H1 (cell line): ENCODE results near the gene LRRC19. TPM values are rescaled to one million over a fixed set of nuclear protein-coding genes. Genes with fewer than 3 reads are reported as not detected.

ENCODE experiments used
- CTCF ChIA-PET: fragments of 300-600 bp; sonication (Branson Sonifier 250); formaldehyde crosslinking; loops from one replicate; lab custom pipeline; 2021; ENCODE audit not compliant: partially characterized antibody; lab: Charles Lee
- POLR2A ChIA-PET: fragments of 300-600 bp; sonication (Branson Sonifier 250); formaldehyde crosslinking; loops from one replicate; lab custom pipeline; 2021; ENCODE audit warnings: inconsistent platforms; ENCODE audit not compliant: partially characterized antibody; lab: Charles Lee
- DNase-seq, 2 experiments: peaks; one replicate each; pipeline versions ENCODE4 v3.0.0 to v3.0.0-alpha.2; 2010 to 2022; ENCODE audit warnings: low spot score in 2 of 2, low read depth in 1 of 2, mixed read lengths in 1 of 2
- FAIRE-seq: peaks from 2 replicates; lab custom pipeline; 2011; peaks lifted over from hg19 to GRCh38; lab: Jason Lieb, UNC
- H2AFZ ChIP-seq: 2 replicates; pipeline ENCODE4 v1.8.1; 2012; ENCODE audit warnings: low read length, inconsistent platforms
- H2AK5ac ChIP-seq: 2 replicates; pipeline ENCODE4 v1.6.1; 2013; ENCODE audit warnings: low read depth, low read length
- H2BK120ac ChIP-seq: replicated peaks from 2 replicates; pipeline ENCODE3; 2013; ENCODE audit warnings: low read depth, low read length, inconsistent platforms
- H2BK12ac ChIP-seq: 2 replicates; pipeline ENCODE4 v1.6.1; 2013; ENCODE audit warnings: low read depth, low read length
- H2BK15ac ChIP-seq: 2 replicates; pipeline ENCODE4 v1.6.1; 2013; ENCODE audit warnings: low read length
- H2BK20ac ChIP-seq: 2 replicates; pipeline ENCODE4 v1.6.1; 2013; ENCODE audit warnings: low read length
- H2BK5ac ChIP-seq: 2 replicates; pipeline ENCODE4 v1.6.1; 2013; ENCODE audit warnings: low read depth, low read length
- H3K14ac ChIP-seq: 2 replicates; pipeline ENCODE4 v1.6.1; 2013; ENCODE audit warnings: inconsistent platforms; ENCODE audit not compliant: insufficient read length
- H3K18ac ChIP-seq: 2 replicates; pipeline ENCODE4 v1.6.1; 2013; ENCODE audit warnings: low read length; ENCODE audit errors: extremely low read depth
- H3K23ac ChIP-seq: 2 replicates; pipeline ENCODE4 v1.6.1; 2013; ENCODE audit warnings: inconsistent platforms; ENCODE audit not compliant: insufficient read length
- H3K23me2 ChIP-seq: 2 replicates; pipeline ENCODE4 v1.6.1; 2013; ENCODE audit warnings: low read depth, low read length
- H3K27ac ChIP-seq: 2 replicates; pipeline ENCODE4 v1.6.1; 2011; ENCODE audit warnings: low read depth, low read length, inconsistent platforms
- H3K27me3 ChIP-seq, 4 experiments: replicated peaks in 1 of 4; 1 replicate in 1 of 4; 2 replicates in 3 of 4; pipeline versions ENCODE4 v1.6.1 to v1.8.1; 2011 to 2013; ENCODE audit warnings: low read length in 3 of 4, mild to moderate bottlenecking in 3 of 4, inconsistent platforms in 2 of 4, mixed read lengths in 2 of 4, moderate library complexity in 1 of 4; ENCODE audit not compliant: control insufficient read depth in 3 of 4, insufficient read depth in 3 of 4; ENCODE audit errors: extremely low read depth in 1 of 4
- H3K36me3 ChIP-seq, 4 experiments: 2 replicates each; pipeline versions ENCODE4 v1.6.1 to v1.8.1; 2011 to 2013; ENCODE audit warnings: mild to moderate bottlenecking in 4 of 4, low read length in 3 of 4, moderate library complexity in 2 of 4, control low read depth in 1 of 4, inconsistent platforms in 1 of 4; ENCODE audit not compliant: insufficient read depth in 4 of 4, control insufficient read depth in 2 of 4
- H3K4ac ChIP-seq: replicated peaks from 2 replicates; pipeline ENCODE3; 2013; ENCODE audit warnings: low read length, low read depth, mixed read lengths, inconsistent platforms; ENCODE audit not compliant: insufficient read length
- H3K4me1 ChIP-seq, 4 experiments: replicated peaks in 1 of 4; 1 replicate in 1 of 4; 2 replicates in 3 of 4; pipeline versions ENCODE4 v1.6.1 to v1.8.1; 2011 to 2013; ENCODE audit warnings: low read length in 3 of 4, inconsistent platforms in 2 of 4, mixed read lengths in 1 of 4; ENCODE audit not compliant: insufficient read depth in 4 of 4, control insufficient read depth in 3 of 4
- H3K4me2 ChIP-seq, 2 experiments: 2 replicates each; pipeline versions ENCODE4 v1.6.1 to v1.8.1; 2011 to 2013; ENCODE audit warnings: low read depth in 2 of 2, low read length in 2 of 2, control low read depth in 1 of 2, inconsistent platforms in 1 of 2, mild to moderate bottlenecking in 1 of 2; ENCODE audit not compliant: insufficient read depth in 1 of 2
- H3K4me3 ChIP-seq, 4 experiments: fragments of 200-600, 300-600 bp in 1 of 4; sonication (generic), shearing (Covaris generic), sonication (Bioruptor Twin) in 1 of 4; 2 replicates each; pipeline versions ENCODE4 v1.5.1 to v1.8.1; 2011 to 2016; ENCODE audit warnings: low read length in 4 of 4, low read depth in 3 of 4, control low read depth in 2 of 4, inconsistent platforms in 2 of 4, mild to moderate bottlenecking in 2 of 4, mixed read lengths in 1 of 4, moderate library complexity in 1 of 4; ENCODE audit not compliant: insufficient read depth in 2 of 4; ENCODE audit errors: extremely low read depth in 1 of 4
- H3K56ac ChIP-seq: replicated peaks from 2 replicates; pipeline ENCODE3; 2013; ENCODE audit warnings: low read depth, mild to moderate bottlenecking, mixed read lengths, low read length, inconsistent platforms; ENCODE audit not compliant: insufficient read length
- H3K79me1 ChIP-seq: 2 replicates; pipeline ENCODE4 v1.6.1; 2013; ENCODE audit warnings: low read depth, low read length, control low read depth
- H3K79me2 ChIP-seq, 2 experiments: 2 replicates each; pipeline versions ENCODE4 v1.6.1 to v1.8.1; 2012 to 2013; ENCODE audit warnings: low read length in 2 of 2, mild to moderate bottlenecking in 2 of 2, inconsistent platforms in 1 of 2; ENCODE audit not compliant: insufficient read depth in 2 of 2, control insufficient read depth in 1 of 2
- H3K9ac ChIP-seq, 4 experiments: replicated peaks in 1 of 4; 1 replicate in 1 of 4; 2 replicates in 3 of 4; pipeline versions ENCODE4 v1.6.1 to v1.8.1; 2011 to 2013; ENCODE audit warnings: low read depth in 3 of 4, low read length in 3 of 4, control low read depth in 2 of 4, mild to moderate bottlenecking in 2 of 4, moderate library complexity in 2 of 4, inconsistent platforms in 1 of 4; ENCODE audit errors: extremely low read depth in 1 of 4
- H3K9me3 ChIP-seq, 2 experiments: 2 replicates each; pipeline versions ENCODE4 v1.6.1 to v1.8.1; 2012 to 2013; ENCODE audit warnings: mild to moderate bottlenecking in 2 of 2, moderate library complexity in 2 of 2, control low read depth in 1 of 2, inconsistent platforms in 1 of 2, low read depth in 1 of 2, low read length in 1 of 2, mixed read lengths in 1 of 2; ENCODE audit not compliant: insufficient read depth in 2 of 2
- H4K20me1 ChIP-seq, 2 experiments: replicated peaks in 1 of 2; 2 replicates each; pipeline versions ENCODE3 to v1.8.1; 2011 to 2013; ENCODE audit warnings: inconsistent platforms in 2 of 2, low read length in 2 of 2, mild to moderate bottlenecking in 1 of 2; ENCODE audit not compliant: insufficient read depth in 2 of 2, control insufficient read depth in 1 of 2
- H4K5ac ChIP-seq: 2 replicates; pipeline ENCODE4 v1.6.1; 2013; ENCODE audit warnings: low read length, low read depth, mixed read lengths, inconsistent platforms; ENCODE audit not compliant: insufficient read length
- H4K8ac ChIP-seq: 2 replicates; pipeline ENCODE4 v1.8.0; 2013; ENCODE audit warnings: mild to moderate bottlenecking, moderate library complexity, low read length, inconsistent platforms; ENCODE audit not compliant: insufficient read depth; ENCODE audit errors: extremely low read depth
- H4K91ac ChIP-seq: replicated peaks from 2 replicates; pipeline ENCODE3; 2013; ENCODE audit warnings: low read length, mixed read lengths, inconsistent platforms; ENCODE audit not compliant: insufficient read length
- CREB1 ChIP-seq: IDR thresholded peaks from 2 replicates; pipeline ENCODE4 v1.6.1; 2012; ENCODE audit warnings: inconsistent platforms
- GABPA ChIP-seq: IDR thresholded peaks from 2 replicates; pipeline ENCODE4 v1.6.1; 2011; ENCODE audit warnings: mild to moderate bottlenecking, low read length, moderate library complexity, borderline replicate concordance; ENCODE audit not compliant: insufficient read depth
- HDAC6 ChIP-seq: IDR thresholded peaks from one replicate; pipeline ENCODE4 v1.7.1; 2012; ENCODE audit warnings: low read depth, mild to moderate bottlenecking, inconsistent platforms, low read length, moderate library complexity
- JUN ChIP-seq: IDR thresholded peaks from 2 replicates; pipeline ENCODE4 v1.6.1; 2011; ENCODE audit warnings: low read depth, mild to moderate bottlenecking, improper control_type of control experiment, low read length
- KDM5A ChIP-seq: fragments of 200-600 bp; IDR thresholded peaks from 2 replicates; pipeline ENCODE4 v1.7.1; 2012; ENCODE audit warnings: mild to moderate bottlenecking, low read length, inconsistent platforms, mixed read lengths
- NANOG ChIP-seq: IDR thresholded peaks from 2 replicates; pipeline ENCODE4 v1.6.1; 2011; ENCODE audit warnings: low read length, low read depth, mild to moderate bottlenecking, inconsistent platforms; ENCODE audit not compliant: insufficient read depth, poor library complexity, severe bottlenecking
- PHF8 ChIP-seq: fragments of 200-600 bp; sonication (generic); conservative IDR thresholded peaks from 2 replicates; pipeline ENCODE4 v1.7.1; 2012; ENCODE audit warnings: low read depth, mild to moderate bottlenecking, inconsistent platforms, low read length, moderate library complexity
- POU5F1 ChIP-seq: IDR thresholded peaks from 2 replicates; pipeline ENCODE4 v1.6.1; 2011; ENCODE audit warnings: low read depth, mild to moderate bottlenecking, low read length, moderate library complexity
- SP4 ChIP-seq: IDR thresholded peaks from 2 replicates; pipeline ENCODE4 v1.6.1; 2012; ENCODE audit warnings: low read length, inconsistent platforms
- TAF7 ChIP-seq: optimal IDR thresholded peaks from 2 replicates; pipeline ENCODE3; 2011; ENCODE audit warnings: low read depth, mild to moderate bottlenecking, inconsistent platforms, low read length, moderate library complexity, borderline replicate concordance
- TBP ChIP-seq: IDR thresholded peaks from 2 replicates; pipeline ENCODE4 v1.6.1; 2011; ENCODE audit warnings: low read depth, low read length, improper control_type of control experiment
- YY1 ChIP-seq: IDR thresholded peaks from 2 replicates; pipeline ENCODE4 v1.6.1; 2011; ENCODE audit warnings: low read depth, mild to moderate bottlenecking, low read length
- ZNF274 ChIP-seq: IDR thresholded peaks from 2 replicates; pipeline ENCODE4 v1.7.0; 2012; ENCODE audit warnings: low read length, borderline replicate concordance; ENCODE audit errors: extremely low read depth
- WGBS, 2 experiments: shearing (Covaris generic) in 1 of 2; methylation state at CpG; one replicate each; pipeline versions ENCODE4 v1.1.6 to v1.1.7; 2013 to 2015; ENCODE audit warnings: low lambda C conversion rate in 2 of 2, mixed read lengths in 2 of 2, inconsistent platforms in 1 of 2, low coverage in 1 of 2, missing lambda C conversion rate in 1 of 2; ENCODE audit not compliant: insufficient replicate concordance in 2 of 2, insufficient coverage in 1 of 2, insufficient read length in 1 of 2; ENCODE audit errors: extremely low coverage in 1 of 2, missing lambda C conversion rate in 1 of 2; 5-methylcytosine and 5-hydroxymethylcytosine counted together
- polyA plus RNA-seq, 7 experiments: library from polyadenylated mRNA; depleted of rRNA in 3 of 7; stranded (reverse) in 5 of 7; unstranded in 2 of 7; fragments of >200 nt in 5 of 7; fragments of 200-250 nt in 2 of 7; gene quantifications; 1 replicate in 5 of 7; 2 replicates in 1 of 7; 4 replicates in 1 of 7; pipeline versions ENCODE4 v1.2.1 to v1.2.3, GENCODE V29; 2011 to 2013; ENCODE audit warnings: missing spikeins in 2 of 7, mixed read lengths in 2 of 7
- total RNA-seq: library from RNA; stranded (reverse); fragmentation: NEBNext Ultra II Directional; extraction: Animal tissue kit (Norgen Biotek cat#: 25700); gene quantifications from 2 replicates; pipeline ENCODE4 v1.2.1, GENCODE V29; 2021
- TF ChIP-seq, protein P1 (sequence below): IDR thresholded peaks from 2 replicates; pipeline ENCODE4 v1.6.1; 2011; ENCODE audit warnings: low read length, improper control_type of control experiment

Gene LRRC19
- total and polyA plus RNA-seq, 2 of the 8 experiments (the other 6 are each of a cell fraction or from before 2014, with no cell fraction given) = not detected

DNA sequence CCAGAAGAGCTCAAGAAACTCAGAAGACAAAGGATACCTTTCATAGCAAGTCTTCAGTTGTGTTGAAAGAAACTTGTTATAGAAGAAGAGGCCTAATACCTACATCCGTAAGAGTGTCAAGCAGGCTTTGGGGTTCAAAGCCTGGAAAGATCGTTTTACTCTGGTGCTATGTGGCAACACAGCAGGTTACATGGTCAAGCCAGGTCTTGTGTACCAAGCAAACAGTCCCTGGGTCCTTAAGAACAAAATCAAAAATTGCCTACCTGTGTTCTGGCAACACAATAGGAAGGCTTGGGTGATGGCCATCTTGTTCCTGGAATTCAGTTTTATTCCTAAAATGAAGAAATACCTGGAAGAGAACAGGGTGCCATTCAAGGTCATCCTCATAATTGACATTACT lies 32.0 kb upstream of the LRRC19 start:
- no peak overlapping the region for H3K4me3 ChIP-seq
- H4K8ac ChIP-seq = no peak overlapping the region
- H3K4me2 ChIP-seq = no peak overlapping the region
- no peak overlapping the region for H3K27ac ChIP-seq
- no peaks in the 10 kb centered on the region for H4K20me1 ChIP-seq
- no peak overlapping the region for H4K5ac ChIP-seq
- CTCF ChIA-PET = interaction anchor here (0.5 to 0.6 kb wide), 2 partner anchors 272 to 321 kb away, joined by 3 to 4 read pairs; no protein-coding TSS in a partner anchor
- H3K23ac ChIP-seq = no peak overlapping the region
- FAIRE-seq (no peak), DNase-seq (no peak)
- no peak overlapping the region for H2AFZ ChIP-seq
- no peak overlapping the region for H2BK120ac ChIP-seq
- H2BK20ac ChIP-seq = no peak overlapping the region
- H2AK5ac ChIP-seq = no peak overlapping the region
- no peak overlapping the region for H2BK15ac ChIP-seq
- POLR2A ChIA-PET = interaction anchor here (1.0 kb wide), 1 partner anchor 179 kb away, joined by 3 read pairs; no protein-coding TSS in a partner anchor
- no peak overlapping the region for H2BK12ac ChIP-seq
- H2BK5ac ChIP-seq = no peak overlapping the region
- WGBS, 2 experiments = 91% methylated on average over 2 of the region's 2 CpGs; no CpG with 5 or more reads in 1 of the 2 experiments
- no peak overlapping the region for H3K18ac ChIP-seq
- no peaks in the 10 kb centered on the region for H3K23me2 ChIP-seq
- H4K91ac ChIP-seq = no peak overlapping the region
- no peak overlapping the region for H3K9ac ChIP-seq
- no peaks in the 10 kb centered on the region for H3K27me3 ChIP-seq
- H3K79me1 ChIP-seq = no peaks in the 10 kb centered on the region
- no peak overlapping the region for H3K4ac ChIP-seq
- no peaks in the 10 kb centered on the region for H3K79me2 ChIP-seq
- no peak overlapping the region for H3K56ac ChIP-seq
- H3K9me3 ChIP-seq = no peaks in the 10 kb centered on the region
- no peaks in the 10 kb centered on the region for H3K4me1 ChIP-seq
- no peaks in the 10 kb centered on the region for H3K36me3 ChIP-seq
- H3K14ac ChIP-seq = no peak overlapping the region
- no peak for TF ChIP-seq POU5F1
- no peak for TF ChIP-seq SP4
- TF ChIP-seq YY1 = no peak
- TF ChIP-seq, protein P1, sequence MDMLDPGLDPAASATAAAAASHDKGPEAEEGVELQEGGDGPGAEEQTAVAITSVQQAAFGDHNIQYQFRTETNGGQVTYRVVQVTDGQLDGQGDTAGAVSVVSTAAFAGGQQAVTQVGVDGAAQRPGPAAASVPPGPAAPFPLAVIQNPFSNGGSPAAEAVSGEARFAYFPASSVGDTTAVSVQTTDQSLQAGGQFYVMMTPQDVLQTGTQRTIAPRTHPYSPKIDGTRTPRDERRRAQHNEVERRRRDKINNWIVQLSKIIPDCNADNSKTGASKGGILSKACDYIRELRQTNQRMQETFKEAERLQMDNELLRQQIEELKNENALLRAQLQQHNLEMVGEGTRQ = no peak
- TF ChIP-seq HDAC6 = no peak
- no peak for TF ChIP-seq ZNF274
- no peak for TF ChIP-seq NANOG
- TF ChIP-seq PHF8 = no peak
- TF ChIP-seq TBP = no peak
- TF ChIP-seq GABPA = no peak
- TF ChIP-seq KDM5A = no peak
- no peak for TF ChIP-seq JUN
- no peak for TF ChIP-seq TAF7
- no peak for TF ChIP-seq CREB1
